HG02763 (cell line): ENCODE data around the gene DLG2.

Source experiments
- ATAC-seq: cut with Tn5 transposase; IDR thresholded peaks from one replicate; pipeline ENCODE4 v1.9.1; 2021; ENCODE audit warnings: mild to moderate bottlenecking, moderate library complexity; ENCODE audit not compliant: unreplicated experiment

Gene DLG2

GRCh38 chr11:84091212-84091986 lies 1535.7 kb downstream of the DLG2 start:
- ATAC-seq = no peak

GRCh38 chr11:84089072-84090057 lies 1537.8 kb downstream of the DLG2 start:
- no peak for ATAC-seq

- ATAC-seq = no peak
Observed at GRCh38 chr11:84071851-84072250, 1555.3 kb downstream of the DLG2 start.

GRCh38 chr11:84069048-84069447 lies 1558.1 kb downstream of the DLG2 start:
- ATAC-seq = no peak

- ATAC-seq = no peak
Observed at GRCh38 chr11:84061726-84062125, 1565.4 kb downstream of the DLG2 start.

GRCh38 chr11:84056653-84057376 lies 1570.3 kb downstream of the DLG2 start:
- no peak for ATAC-seq

- ATAC-seq = no peak
Observed at GRCh38 chr11:84045146-84045545, 1582.0 kb downstream of the DLG2 start.

- ATAC-seq = no peak
Observed at GRCh38 chr11:84044706-84045105, 1582.4 kb downstream of the DLG2 start.

GRCh38 chr11:84036664-84037194 lies 1590.4 kb downstream of the DLG2 start:
- ATAC-seq = no peak

- no peak for ATAC-seq
Observed at GRCh38 chr11:84035645-84036044, 1591.5 kb downstream of the DLG2 start.

GRCh38 chr11:84034484-84034883 lies 1592.7 kb downstream of the DLG2 start:
- no peak for ATAC-seq

- no peak for ATAC-seq
Observed at GRCh38 chr11:84024266-84024665, 1602.9 kb downstream of the DLG2 start.

GRCh38 chr11:84022695-84023094 lies 1604.4 kb downstream of the DLG2 start:
- no peak for ATAC-seq

- no peak for ATAC-seq
Observed at GRCh38 chr11:84022201-84022600, 1604.9 kb downstream of the DLG2 start.

GRCh38 chr11:84021291-84021690 lies 1605.9 kb downstream of the DLG2 start:
- ATAC-seq = no peak

- no peak for ATAC-seq
Observed at GRCh38 chr11:84019571-84020194, 1607.5 kb downstream of the DLG2 start.

GRCh38 chr11:84014539-84014938 lies 1612.6 kb downstream of the DLG2 start:
- ATAC-seq = no peak

- ATAC-seq = no peak
Observed at GRCh38 chr11:84012171-84012826, 1614.8 kb downstream of the DLG2 start.

GRCh38 chr11:84003181-84003580 lies 1624.0 kb downstream of the DLG2 start:
- no peak for ATAC-seq

GRCh38 chr11:83998921-83999320 lies 1628.2 kb downstream of the DLG2 start:
- no peak for ATAC-seq
